ENCODE data around the gene TMPRSS13.

TMPRSS13 gene

DNA sequence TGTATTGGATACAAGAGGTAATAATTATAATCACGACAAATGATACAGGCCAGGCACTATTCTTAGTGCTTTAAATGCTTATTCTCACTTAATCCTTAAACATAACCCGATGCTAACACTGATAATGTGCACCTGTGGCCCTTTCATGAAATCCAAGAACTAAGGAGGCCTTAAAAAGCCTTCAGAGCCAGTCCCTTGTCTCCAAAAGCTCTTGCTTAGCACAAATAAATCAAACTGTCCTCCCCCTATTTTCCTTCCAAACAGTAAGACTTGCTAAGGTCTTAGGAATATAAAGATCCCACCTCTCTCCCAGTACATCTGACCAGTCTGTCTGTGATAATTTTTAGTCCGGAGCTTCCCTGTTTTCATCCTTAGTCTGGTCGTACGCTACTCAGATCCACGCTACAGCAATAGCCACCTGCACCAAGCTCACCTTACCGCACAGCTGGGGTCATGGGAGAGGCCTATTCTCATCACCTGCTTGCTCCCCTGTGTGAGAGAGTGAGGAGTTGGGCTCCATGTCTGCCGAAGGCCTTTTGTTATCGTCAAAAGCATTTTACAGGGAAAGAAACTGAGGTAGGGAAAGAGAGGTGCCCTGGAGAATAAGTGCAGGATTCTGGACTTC lies 69.6 kb downstream of the TMPRSS13 start:
- DNase-seq (ENCODE audit: extremely low read depth in 1 of 2, low read depth in 1 of 2), result no peak

DNA sequence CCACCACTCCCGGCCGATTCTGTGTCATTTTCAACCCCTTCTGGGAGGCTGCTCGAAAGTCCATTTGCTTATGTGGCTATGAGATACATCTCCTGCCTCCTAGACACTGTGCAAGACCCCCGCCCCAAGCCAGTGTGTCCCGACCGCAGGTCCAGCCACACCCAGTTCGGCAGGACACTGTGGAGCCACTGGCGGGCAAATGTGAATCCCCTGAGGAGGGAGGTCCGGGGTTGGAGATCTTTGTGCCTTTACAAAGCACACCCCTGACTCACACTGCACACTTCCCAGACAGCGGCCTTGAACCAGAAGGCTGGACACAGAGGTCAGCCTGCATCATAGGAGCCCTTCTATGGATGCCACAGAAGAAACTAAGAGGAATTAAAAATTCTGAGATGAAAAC lies 70.1 kb downstream of the TMPRSS13 start:
- DNase-seq (ENCODE audit: extremely low read depth in 1 of 2, low read depth in 1 of 2), result no peak

DNA sequence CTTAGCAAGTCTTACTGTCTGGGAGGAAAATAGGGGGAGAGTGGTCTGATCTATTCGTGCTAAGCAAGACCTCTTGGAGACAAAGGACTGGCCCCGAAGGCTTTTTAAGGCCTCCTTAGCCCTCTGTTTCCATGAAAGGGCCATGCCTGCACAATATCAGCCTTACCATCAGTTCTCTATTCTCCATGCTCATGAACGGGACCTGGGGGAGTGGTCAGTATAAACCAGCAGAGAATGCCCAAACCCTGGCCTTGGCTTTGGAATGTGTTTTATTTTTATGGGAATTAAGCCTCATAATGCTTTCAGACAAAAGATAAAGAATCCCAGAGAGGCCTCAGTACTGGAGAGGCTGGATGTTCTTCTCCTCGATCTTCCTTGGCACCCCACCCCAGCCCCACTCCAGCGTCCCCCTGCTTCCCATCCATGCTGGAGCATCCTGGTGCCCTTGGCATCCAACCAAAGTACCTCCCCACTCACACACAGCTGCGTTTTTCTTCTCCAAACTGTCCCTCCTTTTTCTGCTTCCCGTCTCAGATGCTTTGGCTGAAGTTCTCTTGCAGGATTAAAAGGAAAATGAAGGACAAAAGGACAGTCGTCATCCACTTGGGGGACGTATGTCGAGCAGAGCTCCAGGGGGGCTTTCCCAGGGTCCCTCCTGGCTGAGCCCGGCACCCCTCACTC lies 71.3 kb downstream of the TMPRSS13 start:
- no peak for DNase-seq (ENCODE audit: extremely low read depth in 1 of 2, low read depth in 1 of 2)

DNA sequence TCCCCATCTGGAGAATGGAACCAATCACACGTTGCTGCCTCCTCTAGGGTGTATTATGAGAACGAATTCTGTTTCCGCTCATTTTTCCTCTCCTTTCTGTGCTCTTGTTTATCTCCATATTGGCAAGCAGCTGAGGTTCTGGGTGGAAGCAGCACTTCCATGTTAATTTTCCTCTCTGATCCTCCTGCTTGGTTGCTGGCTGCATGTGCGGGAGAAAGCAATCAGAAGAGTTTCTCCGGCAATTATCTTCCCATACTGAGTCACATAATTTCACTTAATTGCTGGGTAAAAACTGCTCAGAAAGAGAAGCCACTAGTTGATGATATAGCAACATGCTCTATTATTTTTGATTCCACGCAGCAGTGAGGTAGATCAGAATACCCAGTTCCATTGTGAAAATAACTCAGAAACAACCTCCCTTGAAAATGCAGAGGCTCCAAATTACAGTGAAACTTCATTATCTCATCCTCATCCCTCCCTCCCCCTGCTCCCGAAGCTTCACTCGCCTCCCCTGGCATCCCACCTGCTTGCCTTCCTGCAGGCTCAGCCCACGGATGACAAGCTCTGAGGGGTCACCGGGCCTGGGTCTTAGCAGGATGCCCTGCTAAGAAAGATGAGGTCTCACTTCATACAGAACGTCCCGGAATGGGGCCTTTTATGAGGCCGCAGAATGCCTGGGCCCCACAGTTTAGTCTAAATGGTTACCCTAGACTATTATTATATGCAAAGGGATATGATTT lies 73.1 kb downstream of the TMPRSS13 start:
- DNase-seq (ENCODE audit: extremely low read depth in 1 of 2, low read depth in 1 of 2), result no peak

DNA sequence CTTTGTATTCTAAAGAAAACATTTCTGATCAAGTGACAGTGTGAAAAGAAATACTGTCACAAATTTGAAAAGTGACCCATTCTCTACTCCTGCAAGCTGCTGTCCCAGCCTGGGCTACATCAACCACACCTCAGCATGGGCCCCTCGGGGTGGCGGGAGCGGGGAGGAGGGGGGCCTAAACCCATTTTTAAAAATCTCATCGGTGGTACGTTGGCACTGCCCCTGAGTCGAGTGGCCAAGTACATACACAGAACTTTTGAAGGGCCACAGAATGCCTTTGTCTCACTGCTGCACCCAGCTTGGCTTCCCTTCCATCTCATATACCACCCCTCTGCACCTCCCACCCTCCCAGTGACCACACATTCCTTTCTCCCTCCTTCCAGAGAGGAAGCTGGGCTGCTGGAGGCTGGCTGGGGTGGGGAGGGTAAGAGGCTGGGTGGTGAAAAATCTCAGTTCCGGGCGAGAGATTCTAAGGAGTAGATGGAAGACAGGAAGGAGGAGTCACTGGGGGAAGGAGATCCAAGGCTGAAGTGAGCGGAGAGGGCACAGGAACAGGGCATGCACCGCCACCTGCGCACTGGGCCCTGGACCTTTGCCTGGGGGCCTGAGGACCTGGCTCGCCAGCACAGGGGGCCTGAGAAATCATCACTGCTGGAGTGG lies 73.9 kb downstream of the TMPRSS13 start:
- no peak for DNase-seq (ENCODE audit: extremely low read depth in 1 of 2, low read depth in 1 of 2)

DNA sequence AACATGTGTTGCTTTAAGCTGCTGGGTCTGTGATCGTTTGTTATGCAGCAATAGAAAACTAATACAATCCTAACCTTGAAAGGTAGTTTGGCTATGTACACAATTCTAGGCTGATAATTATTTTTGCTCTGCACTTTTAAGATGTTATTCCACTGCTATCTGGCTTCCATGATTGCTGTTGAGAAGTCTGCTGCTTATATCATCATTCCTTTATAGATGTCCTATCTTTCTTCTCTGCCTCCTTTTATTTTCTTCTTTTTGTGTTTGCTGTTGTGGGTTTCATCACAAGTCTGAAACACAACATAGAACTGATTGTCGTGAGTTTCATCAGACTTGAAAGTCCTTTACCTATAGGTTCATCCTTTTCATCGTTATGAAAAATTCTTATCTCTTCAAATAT lies 76.9 kb downstream of the TMPRSS13 start:
- no peak for DNase-seq (ENCODE audit: extremely low read depth in 1 of 2, low read depth in 1 of 2)

DNA sequence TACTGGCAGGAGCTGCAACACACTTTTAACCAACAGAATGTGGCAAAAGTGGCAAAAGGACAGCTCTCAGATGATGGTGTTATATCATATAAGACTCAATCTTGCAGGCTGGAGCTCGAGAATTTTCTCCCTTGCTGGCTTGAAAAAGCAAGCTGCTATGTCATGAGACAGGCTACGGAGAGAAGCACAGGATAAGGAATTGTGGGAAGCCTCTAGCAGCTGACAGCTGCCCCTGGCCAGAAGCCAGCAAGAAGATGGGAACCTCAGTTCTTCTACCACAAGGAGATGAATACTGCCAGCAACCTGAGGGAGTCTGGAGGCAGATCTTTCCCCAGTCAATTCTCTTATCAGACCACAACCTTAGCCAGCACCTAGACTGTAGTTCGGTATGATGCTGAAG lies 77.3 kb downstream of the TMPRSS13 start:
- DNase-seq (ENCODE audit: extremely low read depth in 1 of 2, low read depth in 1 of 2), result no peak

DNA sequence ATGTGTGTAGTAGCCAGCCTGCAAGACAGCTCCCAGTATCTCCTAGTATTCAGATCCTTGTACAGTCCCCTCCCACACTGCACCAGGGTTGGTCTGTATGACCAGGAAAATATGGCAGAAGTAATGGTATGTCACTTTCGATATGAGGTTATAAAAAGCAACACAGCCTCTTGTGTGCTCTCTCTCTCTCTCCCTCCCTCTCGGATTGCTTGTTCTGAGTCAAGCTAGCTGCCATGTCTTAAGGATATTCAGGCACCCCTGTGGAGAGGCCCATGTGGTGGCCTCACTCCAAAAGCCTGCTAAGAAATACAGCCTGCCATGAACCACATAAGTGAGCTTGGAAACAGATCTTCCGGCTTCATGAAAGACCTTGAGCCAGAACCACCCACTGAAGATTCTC lies 78.1 kb downstream of the TMPRSS13 start:
- no peak for DNase-seq (ENCODE audit: extremely low read depth in 1 of 2, low read depth in 1 of 2)

Measured in stimulated activated CD8-positive, alpha-beta memory T cell treated with anti-CD3 and anti-CD28 coated beads, Interleukin-7, amount 100 ng/mL, for 48 hours (primary cell).